Left lung (tissue), 10 donors: ENCODE data around the gene TWIST2. TPM values are rescaled to one million over a fixed set of nuclear protein-coding genes. Genes with fewer than 3 reads are reported as not detected.

Experiments
- ATAC-seq: fragments of 200-7000 bp; cut with Tn5 transposase; one replicate; pipeline ENCODE4 v1.9.1; 2020; ENCODE audit warnings: moderate library complexity
- DNase-seq, 4 donors: peaks; one replicate each; pipeline ENCODE4 v3.0.0-alpha.2; 2013 to 2020
- H3K27ac ChIP-seq, 2 donors: fragments of 200-600 bp; sonication (generic) in 1 of 2; one replicate each; pipeline versions ENCODE4 v1.5.0 to v1.8.0; 2020 to 2021
- H3K27me3 ChIP-seq, 2 donors: fragments of 200-600 bp; sonication (generic) in 1 of 2; one replicate each; pipeline versions ENCODE4 v1.5.0 to v1.8.0; 2020 to 2021
- H3K36me3 ChIP-seq, 2 donors: fragments of 200-600 bp; sonication (generic) in 1 of 2; one replicate each; pipeline versions ENCODE4 v1.5.0 to v1.8.0; 2020 to 2021
- H3K4me1 ChIP-seq, 2 donors: fragments of 200-600 bp; one replicate each; pipeline ENCODE4 v1.8.0; 2021
- H3K4me3 ChIP-seq, 2 donors: fragments of 200-600 bp; sonication (generic) in 1 of 2; one replicate each; pipeline versions ENCODE4 v1.5.0 to v1.8.0; 2020 to 2021; ENCODE audit warnings: mild to moderate bottlenecking in 1 of 2
- H3K9me3 ChIP-seq, 2 donors: fragments of 200-600 bp; sonication (generic) in 1 of 2; one replicate each; pipeline versions ENCODE4 v1.5.0 to v1.8.0; 2020 to 2021
- CTCF ChIP-seq, 2 donors: fragments of 200-600 bp; sonication (generic) in 1 of 2; IDR thresholded peaks; one replicate each; pipeline versions ENCODE4 v1.5.0 to v1.8.0; 2021; ENCODE audit warnings: antibody characterized with exemption in 2 of 2
- intact Hi-C, 2 donors: fragments of 100-400 bp; cut with DNase I; formaldehyde crosslinking; loops; one replicate each; pipeline versions ENCODE4 v1.11.2 to v1.14.2; 2022
- polyA plus RNA-seq, 6 donors: library from polyadenylated mRNA; unstranded; fragments of 120-200 nt; gene quantifications; one replicate each; pipeline ENCODE4 v1.2.1, GENCODE V29; 2013; ENCODE audit not compliant: insufficient read length in 6 of 6
- total RNA-seq, 2 donors: library from RNA; stranded (reverse); fragmentation: NEBNext Ultra II Directional; extraction: Animal tissue kit (Norgen Biotek cat#: 25700); gene quantifications; one replicate each; pipeline ENCODE4 v1.2.1, GENCODE V29; 2021
- donor health status: DM: no; HTN: yes; CAD: no.
- donor health status: DM: no; HTN: no; CAD: no.

The TWIST2 gene
- total and polyA plus RNA-seq, 8 donors = 4.0 to 12.8 (median 5.3) TPM

GRCh38 chr2:238808761-238809160 is 39.1 kb upstream of the TWIST2 start:
- no peaks in the 10 kb centered on the region for H3K4me1 ChIP-seq
- peaks cover 0 to 5% of the 10 kb centered on the region in 2 donors for H3K27me3 ChIP-seq
- no peak overlapping the region for H3K4me3 ChIP-seq
- intact Hi-C loops = no loop called here
- no peak for DNase-seq
- H3K36me3 ChIP-seq = no peaks in the 10 kb centered on the region
- no peak overlapping the region for H3K27ac ChIP-seq
- no peak for ATAC-seq
- no peak for TF ChIP-seq CTCF (IDR thresholded peaks at IDR 0.05)
- peaks cover 0 to 10% of the 10 kb centered on the region in 2 donors for H3K9me3 ChIP-seq

DNA sequence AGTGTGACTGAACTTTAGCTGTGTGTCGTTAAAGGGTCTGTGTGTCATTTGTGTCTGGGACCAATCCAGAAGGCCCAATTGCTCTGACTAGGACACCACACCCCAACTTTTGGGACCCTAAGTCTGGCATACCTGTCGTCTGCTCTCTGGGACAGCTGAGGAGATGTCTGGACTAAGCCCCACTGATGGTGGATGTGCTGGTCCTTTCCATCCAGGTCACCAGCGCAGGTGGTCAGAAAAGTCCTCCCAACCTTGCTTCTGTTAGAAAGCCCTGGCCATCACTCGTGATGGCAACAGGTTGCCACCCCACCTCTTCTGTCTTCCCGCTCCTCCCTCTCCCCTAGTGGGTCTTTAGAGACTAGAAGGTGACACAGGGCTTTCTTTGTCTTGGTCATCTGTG is 37.6 kb upstream of the TWIST2 start:
- intact Hi-C loops = no loop called here
- Histone ChIP-seq H3K27me3 (peaks cover 0 to 8% of the 10 kb centered on the region in 2 donors), H3K36me3 (no peaks in the 10 kb centered on the region), H3K4me3 (no peak overlapping the region), H3K4me1 (no peaks in the 10 kb centered on the region), H3K9me3 (peaks cover 0 to 10% of the 10 kb centered on the region in 2 donors), H3K27ac (no peak overlapping the region)
- TF ChIP-seq CTCF (IDR thresholded peaks at IDR 0.05) = no peak
- DNase-seq (no peak), ATAC-seq (no peak)

- H3K36me3 ChIP-seq = no peaks in the 10 kb centered on the region
- no peak overlapping the region for H3K4me3 ChIP-seq
- intact Hi-C loops = no loop called here
- no peak overlapping the region for H3K27ac ChIP-seq
- no peak for DNase-seq
- H3K27me3 ChIP-seq = peaks cover 0 to 18% of the 10 kb centered on the region in 2 donors
- ATAC-seq = no peak
- peaks cover 0 to 10% of the 10 kb centered on the region in 2 donors for H3K9me3 ChIP-seq
- H3K4me1 ChIP-seq = no peaks in the 10 kb centered on the region
- no peak for TF ChIP-seq CTCF (IDR thresholded peaks at IDR 0.05)
Observed at GRCh38 chr2:238811293-238811692, 36.6 kb upstream of the TWIST2 start.

DNA sequence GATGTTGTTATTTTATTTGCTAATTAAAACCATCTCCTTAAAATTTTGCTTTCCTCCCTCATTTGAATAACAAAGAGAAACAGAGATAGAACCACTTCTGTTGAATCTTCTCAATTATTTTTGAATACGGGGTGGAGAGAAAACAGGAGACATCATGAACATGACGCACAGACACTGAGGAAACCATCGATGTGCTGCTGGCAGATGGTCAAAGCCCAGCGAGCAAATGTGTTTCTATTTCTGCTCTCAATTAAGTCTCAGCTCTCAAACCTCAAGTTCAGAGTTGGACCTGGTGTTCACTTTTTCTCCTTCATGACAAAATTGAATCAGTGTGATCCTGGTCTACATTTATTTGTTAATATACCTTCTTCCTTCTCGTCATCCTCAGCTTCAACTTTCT is 36.1 kb upstream of the TWIST2 start:
- Histone ChIP-seq H3K4me3 (no peak overlapping the region), H3K36me3 (no peaks in the 10 kb centered on the region), H3K9me3 (peaks cover 0 to 10% of the 10 kb centered on the region in 2 donors), H3K4me1 (no peaks in the 10 kb centered on the region), H3K27me3 (peaks cover 0 to 23% of the 10 kb centered on the region in 2 donors), H3K27ac (no peak overlapping the region)
- intact Hi-C loops = no loop called here
- ATAC-seq (no peak), DNase-seq (no peak)
- TF ChIP-seq CTCF (IDR thresholded peaks at IDR 0.05) = no peak

GRCh38 chr2:238813109-238813508 is 34.8 kb upstream of the TWIST2 start:
- H3K4me3 ChIP-seq = no peak overlapping the region
- H3K36me3 ChIP-seq = no peaks in the 10 kb centered on the region
- H3K27ac ChIP-seq = no peak overlapping the region
- H3K4me1 ChIP-seq = no peaks in the 10 kb centered on the region
- peaks cover 0 to 10% of the 10 kb centered on the region in 2 donors for H3K9me3 ChIP-seq
- TF ChIP-seq CTCF (IDR thresholded peaks at IDR 0.05) = no peak
- DNase-seq (no peak), ATAC-seq (no peak)
- intact Hi-C loops = no loop called here
- peaks cover 0 to 35% of the 10 kb centered on the region in 2 donors for H3K27me3 ChIP-seq
